GM12872 (cell line): ENCODE measurements around the gene KLF13.

Source experiments
- TF ChIP-seq, protein P1 (sequence below): IDR thresholded peaks from 3 replicates; pipeline ENCODE4 v1.5.1; 2011; ENCODE audit warnings: low read depth, mild to moderate bottlenecking, low read length, moderate library complexity; ENCODE audit not compliant: insufficient read depth

The KLF13 gene

GRCh38 chr15:31332020-31332680 is 5.5 kb downstream of the KLF13 start:
- TF ChIP-seq, protein P1, sequence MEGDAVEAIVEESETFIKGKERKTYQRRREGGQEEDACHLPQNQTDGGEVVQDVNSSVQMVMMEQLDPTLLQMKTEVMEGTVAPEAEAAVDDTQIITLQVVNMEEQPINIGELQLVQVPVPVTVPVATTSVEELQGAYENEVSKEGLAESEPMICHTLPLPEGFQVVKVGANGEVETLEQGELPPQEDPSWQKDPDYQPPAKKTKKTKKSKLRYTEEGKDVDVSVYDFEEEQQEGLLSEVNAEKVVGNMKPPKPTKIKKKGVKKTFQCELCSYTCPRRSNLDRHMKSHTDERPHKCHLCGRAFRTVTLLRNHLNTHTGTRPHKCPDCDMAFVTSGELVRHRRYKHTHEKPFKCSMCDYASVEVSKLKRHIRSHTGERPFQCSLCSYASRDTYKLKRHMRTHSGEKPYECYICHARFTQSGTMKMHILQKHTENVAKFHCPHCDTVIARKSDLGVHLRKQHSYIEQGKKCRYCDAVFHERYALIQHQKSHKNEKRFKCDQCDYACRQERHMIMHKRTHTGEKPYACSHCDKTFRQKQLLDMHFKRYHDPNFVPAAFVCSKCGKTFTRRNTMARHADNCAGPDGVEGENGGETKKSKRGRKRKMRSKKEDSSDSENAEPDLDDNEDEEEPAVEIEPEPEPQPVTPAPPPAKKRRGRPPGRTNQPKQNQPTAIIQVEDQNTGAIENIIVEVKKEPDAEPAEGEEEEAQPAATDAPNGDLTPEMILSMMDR, result no peak

DNA sequence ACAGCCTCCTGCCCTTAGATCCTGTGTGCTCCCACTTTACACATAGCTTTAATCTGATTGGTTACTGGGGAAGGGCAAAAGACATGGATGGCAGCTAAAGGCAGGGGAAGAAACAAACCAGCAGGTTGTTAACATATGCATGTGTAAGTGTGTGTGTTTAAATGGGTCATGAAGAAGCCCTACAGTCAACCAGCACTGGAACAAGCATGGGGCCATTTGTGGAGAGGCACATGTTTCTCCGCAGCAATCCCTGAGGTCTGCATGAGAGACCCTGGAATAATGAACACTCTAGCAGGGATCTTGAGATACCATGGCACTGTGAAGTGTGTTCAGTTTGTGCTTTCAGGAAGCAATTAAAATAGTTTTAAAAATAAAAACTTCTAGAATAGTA is 6.0 kb downstream of the KLF13 start:
- TF ChIP-seq, protein P1, result no peak

DNA sequence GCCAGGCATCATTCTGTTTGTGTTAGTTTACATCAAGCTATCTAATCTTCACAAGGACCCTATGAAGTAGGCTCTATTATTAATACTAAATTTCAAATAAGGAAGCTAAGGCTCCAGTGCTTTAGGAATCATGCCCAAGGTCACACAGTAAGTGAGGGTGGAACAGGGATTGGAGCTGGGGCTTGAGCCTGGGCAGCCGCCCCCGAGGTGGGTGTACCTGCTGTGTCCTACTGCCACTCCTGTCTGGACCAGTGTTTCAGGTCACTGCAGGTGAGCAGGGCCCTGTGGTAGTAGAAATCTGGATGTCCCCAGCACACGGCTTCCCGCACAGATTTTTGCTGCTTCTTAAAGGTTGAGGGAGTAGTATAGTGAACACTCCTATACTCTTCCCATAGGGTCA is 6.5 kb downstream of the KLF13 start:
- TF ChIP-seq, protein P1, result no peak

GRCh38 chr15:31333820-31334219 is 7.2 kb downstream of the KLF13 start:
- TF ChIP-seq, protein P1, result no peak

- TF ChIP-seq, protein P1, result no peak
Observed at GRCh38 chr15:31335989-31336592, 9.5 kb downstream of the KLF13 start.

DNA sequence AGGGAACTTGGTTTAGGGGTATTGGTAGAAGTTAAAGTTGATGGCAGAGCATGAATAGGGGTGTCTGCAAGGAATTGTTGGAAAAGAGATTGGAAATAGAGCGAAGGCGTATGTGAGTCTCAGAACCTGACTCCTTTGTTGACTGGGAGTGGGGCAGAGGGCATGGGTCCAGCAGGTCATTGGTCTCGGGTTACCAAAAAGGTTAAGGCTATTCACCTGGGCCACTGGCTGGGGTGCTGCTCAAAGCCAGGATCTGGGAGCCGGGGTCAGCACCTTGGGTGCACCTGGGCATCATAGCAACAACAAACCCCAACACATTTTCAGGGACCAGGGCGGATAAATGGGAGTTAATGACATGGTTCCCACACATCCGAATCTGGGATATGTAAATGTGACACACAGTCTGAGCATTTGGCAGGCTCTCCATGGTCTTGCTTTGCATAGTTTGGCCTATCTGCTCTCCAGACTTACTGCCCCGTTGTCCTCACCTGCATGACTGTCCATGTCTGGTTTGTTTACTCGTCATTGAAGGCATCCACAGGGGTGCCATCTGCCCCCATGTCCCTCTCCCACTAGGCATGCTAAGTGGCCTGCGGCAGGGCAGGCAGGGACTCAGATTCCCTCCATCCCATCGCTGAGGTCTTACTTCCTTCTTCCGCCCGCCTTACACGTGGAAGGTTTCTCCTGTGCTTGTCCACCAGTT is 10.1 kb downstream of the KLF13 start:
- TF ChIP-seq, protein P1, result no peak

GRCh38 chr15:31337352-31338031 is 10.9 kb downstream of the KLF13 start:
- TF ChIP-seq, protein P1, result no peak
